HG02610 (cell line): ENCODE results near the gene FOXI1.
A peak's percentile ranks its signal among the peaks of the same experiment; 100 is the strongest.

Experiments
- ATAC-seq: cut with Tn5 transposase; IDR thresholded peaks from one replicate; pipeline ENCODE4 v1.9.1; 2021; ENCODE audit warnings: mild to moderate bottlenecking, moderate library complexity; ENCODE audit not compliant: unreplicated experiment

FOXI1 gene

GRCh38 chr5:170148430-170149205, 42.9 kb downstream of the FOXI1 start:
- no peak for ATAC-seq

GRCh38 chr5:170149206-170149515, 43.5 kb downstream of the FOXI1 start:
- ATAC-seq: no peak

- ATAC-seq: no peak
These were observed 45.0 kb downstream of the FOXI1 start for GRCh38 chr5:170150713-170151096.

GRCh38 chr5:170151097-170151831, 45.6 kb downstream of the FOXI1 start:
- peak; percentile 74 for ATAC-seq

GRCh38 chr5:170152767-170153166, 47.1 kb downstream of the FOXI1 start:
- no peak for ATAC-seq

GRCh38 chr5:170154297-170154696, 48.6 kb downstream of the FOXI1 start:
- no peak for ATAC-seq

- peak; percentile 41 for ATAC-seq
These were observed 49.0 kb downstream of the FOXI1 start for GRCh38 chr5:170154744-170155143.

- ATAC-seq: no peak
These were observed 50.1 kb downstream of the FOXI1 start for GRCh38 chr5:170155771-170156170.

GRCh38 chr5:170159101-170159698, 53.5 kb downstream of the FOXI1 start:
- no peak for ATAC-seq
